ENCODE measurements around the gene ETFA. TPM values are rescaled to one million over a fixed set of nuclear protein-coding genes. Genes with fewer than 3 reads are reported as not detected.

Gene ETFA
- total RNA-seq, 4 donors from 2014 or later = 56.6 to 125 (median 83.1) TPM

GRCh38 chr15:76209523-76209922 lies 101.7 kb downstream of the ETFA start:
- intact Hi-C loops (cut with DNase I) = no loop called here
- 100% methylated on average over 1 of the region's 1 CpG for WGBS, 2 donors
- H3K27ac ChIP-seq = no peak overlapping the region
- no peak overlapping the region for H3K4me3 ChIP-seq
- TF ChIP-seq POLR2A (IDR thresholded peaks at IDR 0.05) (no peak), CTCF (IDR thresholded peaks at IDR 0.05) (no peak)
- no peak for DNase-seq
- no peaks in the 10 kb centered on the region for H3K9me3 ChIP-seq
- H3K36me3 ChIP-seq = peaks cover 0 to 90% (median 7%) of the 10 kb centered on the region in 3 donors
- H3K27me3 ChIP-seq = no peaks in the 10 kb centered on the region
- H3K4me1 ChIP-seq = peaks cover 0 to 15% (median 6%) of the 10 kb centered on the region in 3 donors

GRCh38 chr15:76208786-76209424 lies 102.4 kb downstream of the ETFA start:
- Histone ChIP-seq H3K36me3 (peaks cover 0 to 88% (median 7%) of the 10 kb centered on the region in 3 donors), H3K4me3 (no peak overlapping the region), H3K27me3 (no peaks in the 10 kb centered on the region), H3K9me3 (no peaks in the 10 kb centered on the region), H3K27ac (no peak overlapping the region), H3K4me1 (peaks cover 0 to 15% (median 6%) of the 10 kb centered on the region in 3 donors)
- no peak for DNase-seq
- intact Hi-C loops (cut with DNase I) = no loop called here
- no CpG with 5 or more reads among the region's 2 CpGs for WGBS, 2 donors
- TF ChIP-seq POLR2A (IDR thresholded peaks at IDR 0.05) (no peak), CTCF (IDR thresholded peaks at IDR 0.05) (no peak)

GRCh38 chr15:76208084-76208785 lies 103.0 kb downstream of the ETFA start:
- Histone ChIP-seq H3K27ac (no peak overlapping the region), H3K4me3 (no peak overlapping the region), H3K27me3 (no peaks in the 10 kb centered on the region), H3K36me3 (peaks cover 0 to 88% (median 7%) of the 10 kb centered on the region in 3 donors), H3K4me1 (peaks cover 0 to 15% (median 6%) of the 10 kb centered on the region in 3 donors), H3K9me3 (no peaks in the 10 kb centered on the region)
- intact Hi-C loops (cut with DNase I) = no loop called here
- TF ChIP-seq POLR2A (IDR thresholded peaks at IDR 0.05) (no peak), CTCF (IDR thresholded peaks at IDR 0.05) (no peak)
- DNase-seq = no peak
- WGBS, 2 donors = 86 to 91% methylated on average over 4 to 5 of the region's 8 CpGs

GRCh38 chr15:76206325-76206976 lies 104.8 kb downstream of the ETFA start:
- H3K9me3 ChIP-seq = no peaks in the 10 kb centered on the region
- H3K4me1 ChIP-seq = peaks cover 0 to 15% (median 6%) of the 10 kb centered on the region in 3 donors
- TF ChIP-seq CTCF (IDR thresholded peaks at IDR 0.05) = no peak
- no peak for TF ChIP-seq POLR2A (IDR thresholded peaks at IDR 0.05)
- no peaks in the 10 kb centered on the region for H3K27me3 ChIP-seq
- H3K27ac ChIP-seq = no peak overlapping the region
- intact Hi-C loops (cut with DNase I) = no loop called here
- H3K4me3 ChIP-seq = no peak overlapping the region
- no peak for DNase-seq
- 3 to 35% methylated on average over 4 of the region's 4 CpGs for WGBS, 2 donors
- H3K36me3 ChIP-seq = peaks cover 0 to 76% (median 7%) of the 10 kb centered on the region in 3 donors

All from esophagus squamous epithelium (tissue), 5 donors.